ENCODE measurements around the gene PLCD4.

DNA sequence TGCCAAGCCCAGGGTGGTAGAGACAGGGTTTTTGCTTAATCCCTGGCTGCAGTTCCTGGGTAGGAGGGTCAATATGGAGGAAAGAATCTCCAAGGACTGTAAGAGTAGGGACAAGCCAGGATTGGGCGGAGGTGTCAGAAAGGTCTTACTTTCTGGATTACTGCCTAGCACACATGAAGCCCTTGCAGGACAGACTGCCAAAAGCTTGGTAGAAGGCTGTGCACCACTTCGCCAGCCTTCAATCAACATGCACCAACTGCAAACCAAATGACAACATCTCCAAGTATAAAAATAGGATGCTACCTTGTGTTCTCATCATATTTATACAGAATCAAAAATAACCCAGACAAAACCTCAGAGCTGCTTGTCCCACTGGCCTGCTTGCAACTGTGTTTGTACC lies 48.1 kb downstream of the PLCD4 start:
- no peak for TF ChIP-seq POLR2AphosphoS5 (IDR thresholded peaks at IDR 0.05; ENCODE audit: borderline replicate concordance, low read depth, low read length)
- no peak for TF ChIP-seq EZH2 (IDR thresholded peaks at IDR 0.05)

Data from SK-N-MC (cell line).